ENCODE results near the gene TBX21. TPM values are rescaled to one million over a fixed set of nuclear protein-coding genes. Genes with fewer than 3 reads are reported as not detected.
A peak's percentile ranks its signal among the peaks of the same experiment; 100 is the strongest.

The TBX21 gene
- total RNA-seq, 2 donors from 2014 or later, result not detected

DNA sequence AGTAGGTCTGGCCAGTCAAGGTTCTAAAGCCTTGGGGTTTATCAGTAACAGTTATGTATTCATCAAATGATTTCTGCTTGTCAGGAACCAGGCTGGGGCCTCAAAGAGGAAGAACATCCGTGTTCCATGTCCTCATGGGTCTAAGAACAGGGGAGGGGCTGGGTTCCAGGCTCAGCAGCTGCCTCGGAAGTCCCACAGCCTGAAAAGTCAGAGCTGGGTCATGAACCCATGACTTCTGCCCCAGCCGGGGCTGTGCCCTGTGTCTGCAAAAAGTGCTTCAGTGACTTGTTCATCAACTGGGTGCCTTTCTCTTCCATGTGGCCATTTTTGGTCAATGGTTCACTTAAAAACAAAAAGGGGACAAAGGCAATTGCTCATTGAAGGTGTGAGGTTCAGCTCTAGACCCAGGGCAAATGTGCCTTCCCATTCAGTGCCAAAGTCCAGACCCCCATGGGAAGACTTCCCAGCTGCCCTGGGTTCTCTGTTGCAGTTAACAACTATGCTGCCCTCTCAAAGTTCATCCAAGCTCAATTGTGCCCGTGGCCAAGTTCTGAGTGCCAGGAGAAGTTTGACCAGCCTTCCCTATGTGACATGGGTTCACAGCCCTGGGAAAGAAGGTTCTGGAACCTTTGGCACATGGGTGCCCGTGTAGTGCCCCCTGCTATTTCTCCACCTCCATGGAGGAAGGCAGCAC, 20.6 kb upstream of the TBX21 start:
- no peak overlapping the region for H3K27ac ChIP-seq (ENCODE audit: low read depth, low read length)
- H3K9me3 ChIP-seq (ENCODE audit: control insufficient read depth, low read length), result no peaks in the 10 kb centered on the region
- peaks cover 13% of the 10 kb centered on the region for H3K36me3 ChIP-seq (ENCODE audit: control insufficient read depth, insufficient read depth, low read length)
- H3K4me3 ChIP-seq (ENCODE audit: low read length), result no peak overlapping the region
- WGBS, 2 experiments (ENCODE audit: insufficient coverage in 1 of 2, insufficient read length in 1 of 2), result 87 to 92% methylated on average over 5 of the region's 5 CpGs
- H3K27me3 ChIP-seq (ENCODE audit: control insufficient read depth, insufficient read depth, low read length, poor library complexity, severe bottlenecking), result peaks cover 8% of the 10 kb centered on the region
- no peak overlapping the region for H3K9ac ChIP-seq (ENCODE audit: extremely low read depth, low read length, poor library complexity, severe bottlenecking)
- TF ChIP-seq, protein P1, sequence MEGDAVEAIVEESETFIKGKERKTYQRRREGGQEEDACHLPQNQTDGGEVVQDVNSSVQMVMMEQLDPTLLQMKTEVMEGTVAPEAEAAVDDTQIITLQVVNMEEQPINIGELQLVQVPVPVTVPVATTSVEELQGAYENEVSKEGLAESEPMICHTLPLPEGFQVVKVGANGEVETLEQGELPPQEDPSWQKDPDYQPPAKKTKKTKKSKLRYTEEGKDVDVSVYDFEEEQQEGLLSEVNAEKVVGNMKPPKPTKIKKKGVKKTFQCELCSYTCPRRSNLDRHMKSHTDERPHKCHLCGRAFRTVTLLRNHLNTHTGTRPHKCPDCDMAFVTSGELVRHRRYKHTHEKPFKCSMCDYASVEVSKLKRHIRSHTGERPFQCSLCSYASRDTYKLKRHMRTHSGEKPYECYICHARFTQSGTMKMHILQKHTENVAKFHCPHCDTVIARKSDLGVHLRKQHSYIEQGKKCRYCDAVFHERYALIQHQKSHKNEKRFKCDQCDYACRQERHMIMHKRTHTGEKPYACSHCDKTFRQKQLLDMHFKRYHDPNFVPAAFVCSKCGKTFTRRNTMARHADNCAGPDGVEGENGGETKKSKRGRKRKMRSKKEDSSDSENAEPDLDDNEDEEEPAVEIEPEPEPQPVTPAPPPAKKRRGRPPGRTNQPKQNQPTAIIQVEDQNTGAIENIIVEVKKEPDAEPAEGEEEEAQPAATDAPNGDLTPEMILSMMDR (conservative IDR thresholded peaks at IDR 0.05), result no peak
- Mint-ChIP-seq H3K9me3 (no peaks in the 10 kb centered on the region), H3K4me3 (no peak overlapping the region), H3K27ac (no peak overlapping the region), H3K4me1 (no peaks in the 10 kb centered on the region), H3K27me3 (ENCODE audit: insufficient read depth) (peaks cover 55% of the 10 kb centered on the region), H3K36me3 (ENCODE audit: low read depth) (peaks cover 6% of the 10 kb centered on the region)
- H3K4me1 ChIP-seq (ENCODE audit: control insufficient read depth, insufficient read depth, low read length), result no peaks in the 10 kb centered on the region
- no peak for DNase-seq

DNA sequence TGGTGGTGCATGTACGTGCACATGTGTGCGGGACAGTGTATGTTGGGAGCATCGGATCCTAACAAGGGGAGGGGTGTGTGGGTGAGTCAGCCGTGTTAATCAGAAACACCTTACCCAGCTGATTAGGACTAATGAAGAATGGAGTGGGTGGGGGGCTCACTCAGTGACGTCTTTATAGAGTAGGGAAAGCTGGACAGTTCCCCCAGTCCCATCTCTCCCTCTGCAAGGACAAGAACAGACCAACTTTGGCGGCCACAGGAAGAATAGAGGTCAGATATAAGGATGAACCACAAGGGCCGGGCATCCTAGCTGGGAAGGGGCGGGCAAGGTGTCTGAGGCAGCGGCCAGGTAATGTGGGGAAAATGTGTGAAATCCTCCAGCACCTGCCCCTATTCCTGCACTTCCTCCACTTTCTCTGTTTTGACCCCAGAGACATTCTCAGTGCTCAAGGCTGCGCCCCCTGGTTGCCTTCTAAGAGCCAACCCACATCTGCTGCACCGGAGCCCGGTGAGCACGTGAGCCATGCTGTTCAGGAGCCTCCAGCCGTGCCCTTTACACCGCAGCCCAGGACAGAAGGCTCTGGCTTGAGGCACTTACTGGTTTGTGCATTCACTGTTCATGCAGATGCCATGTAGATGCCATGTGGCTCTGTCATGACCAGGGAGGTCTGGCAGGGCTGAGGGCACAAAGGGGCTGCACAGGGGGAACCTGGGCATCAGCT, 18.9 kb upstream of the TBX21 start:
- H3K36me3 ChIP-seq (ENCODE audit: control insufficient read depth, insufficient read depth, low read length), result peaks cover 13% of the 10 kb centered on the region
- H3K4me3 Mint-ChIP-seq, result no peak overlapping the region
- peaks cover 6% of the 10 kb centered on the region for H3K36me3 Mint-ChIP-seq (ENCODE audit: low read depth)
- 60 to 70% methylated on average over 6 to 15 of the region's 15 CpGs for WGBS, 2 experiments (ENCODE audit: insufficient coverage in 1 of 2, insufficient read length in 1 of 2)
- H3K27me3 Mint-ChIP-seq (ENCODE audit: insufficient read depth), result peaks cover 61% of the 10 kb centered on the region
- no peaks in the 10 kb centered on the region for H3K9me3 Mint-ChIP-seq
- H3K4me1 Mint-ChIP-seq, result no peaks in the 10 kb centered on the region
- no peak overlapping the region for H3K9ac ChIP-seq (ENCODE audit: extremely low read depth, low read length, poor library complexity, severe bottlenecking)
- H3K27ac ChIP-seq (ENCODE audit: low read depth, low read length), result no peak overlapping the region
- H3K27ac Mint-ChIP-seq, result no peak overlapping the region
- no peaks in the 10 kb centered on the region for H3K9me3 ChIP-seq (ENCODE audit: control insufficient read depth, low read length)
- peak; percentile 83 for DNase-seq
- peaks cover 11% of the 10 kb centered on the region for H3K27me3 ChIP-seq (ENCODE audit: control insufficient read depth, insufficient read depth, low read length, poor library complexity, severe bottlenecking)
- H3K4me1 ChIP-seq (ENCODE audit: control insufficient read depth, insufficient read depth, low read length), result no peaks in the 10 kb centered on the region
- TF ChIP-seq, protein P1 (conservative IDR thresholded peaks at IDR 0.05), result peak; percentile 60
- no peak overlapping the region for H3K4me3 ChIP-seq (ENCODE audit: low read length)

DNA sequence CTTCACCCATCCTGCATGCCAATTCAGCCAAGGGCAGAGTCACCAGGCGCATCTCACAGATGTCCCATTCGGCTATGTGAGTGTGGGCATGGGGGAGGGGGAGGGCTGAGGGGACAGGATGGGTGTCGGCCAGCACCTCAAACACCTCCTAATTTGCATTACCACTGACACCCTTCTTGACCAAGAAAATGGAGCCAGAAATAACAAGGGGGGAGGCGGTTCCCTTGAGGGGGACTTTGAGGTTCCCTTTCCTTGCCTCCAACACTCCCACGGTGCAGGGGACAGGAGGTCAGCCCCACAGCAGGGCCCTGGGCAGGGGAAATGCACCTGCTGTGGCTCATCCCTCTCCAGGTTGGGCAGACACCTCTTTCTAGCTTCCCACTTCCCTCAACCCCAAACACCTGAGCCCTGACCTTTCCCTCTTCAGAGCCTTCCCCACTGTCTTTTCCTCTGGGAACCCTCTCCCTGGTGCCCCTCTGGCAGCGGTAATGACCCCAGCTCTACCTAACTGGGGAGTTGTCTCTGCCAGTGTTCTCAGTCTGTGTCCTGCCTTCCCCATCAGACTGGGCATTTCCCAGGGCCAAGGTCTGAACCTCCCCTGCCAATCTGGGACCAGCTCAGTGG, 18.2 kb upstream of the TBX21 start:
- peaks cover 65% of the 10 kb centered on the region for H3K27me3 Mint-ChIP-seq (ENCODE audit: insufficient read depth)
- Histone ChIP-seq H3K9me3 (ENCODE audit: control insufficient read depth, low read length) (no peaks in the 10 kb centered on the region), H3K4me3 (ENCODE audit: low read length) (no peak overlapping the region), H3K36me3 (ENCODE audit: control insufficient read depth, insufficient read depth, low read length) (peaks cover 7% of the 10 kb centered on the region), H3K9ac (ENCODE audit: extremely low read depth, low read length, poor library complexity, severe bottlenecking) (no peak overlapping the region), H3K4me1 (ENCODE audit: control insufficient read depth, insufficient read depth, low read length) (no peaks in the 10 kb centered on the region), H3K27me3 (ENCODE audit: control insufficient read depth, insufficient read depth, low read length, poor library complexity, severe bottlenecking) (peaks cover 15% of the 10 kb centered on the region), H3K27ac (ENCODE audit: low read depth, low read length) (no peak overlapping the region)
- peaks cover 6% of the 10 kb centered on the region for H3K36me3 Mint-ChIP-seq (ENCODE audit: low read depth)
- no peaks in the 10 kb centered on the region for H3K4me1 Mint-ChIP-seq
- H3K27ac Mint-ChIP-seq, result no peak overlapping the region
- 92% methylated on average over 3 of the region's 6 CpGs; no CpG with 5 or more reads in 1 of the 2 experiments for WGBS, 2 experiments (ENCODE audit: insufficient coverage in 1 of 2, insufficient read length in 1 of 2)
- no peak for DNase-seq
- H3K4me3 Mint-ChIP-seq, result no peak overlapping the region
- TF ChIP-seq, protein P1 (conservative IDR thresholded peaks at IDR 0.05), result no peak
- H3K9me3 Mint-ChIP-seq, result no peaks in the 10 kb centered on the region

All from endodermal cell (in vitro differentiated cells).